OCI-LY1 (cell line): ENCODE results near the gene S100A8.

Experiments used
- CTCF ChIP-seq: fragments of 200-600 bp; sonication (generic), shearing (Covaris generic); IDR thresholded peaks from 2 replicates; pipeline ENCODE4 v1.5.1; 2017; ENCODE audit warnings: mild to moderate bottlenecking, antibody characterized with exemption, low read length, moderate library complexity, mixed read lengths
- EZH2 ChIP-seq: fragments of 200-600 bp; sonication (generic), shearing (Covaris generic); IDR thresholded peaks from 2 replicates; pipeline ENCODE4 v1.8.0; 2017; ENCODE audit warnings: borderline replicate concordance, mixed run types, mild to moderate bottlenecking, antibody characterized with exemption, low read length, moderate library complexity, mixed read lengths

DNA sequence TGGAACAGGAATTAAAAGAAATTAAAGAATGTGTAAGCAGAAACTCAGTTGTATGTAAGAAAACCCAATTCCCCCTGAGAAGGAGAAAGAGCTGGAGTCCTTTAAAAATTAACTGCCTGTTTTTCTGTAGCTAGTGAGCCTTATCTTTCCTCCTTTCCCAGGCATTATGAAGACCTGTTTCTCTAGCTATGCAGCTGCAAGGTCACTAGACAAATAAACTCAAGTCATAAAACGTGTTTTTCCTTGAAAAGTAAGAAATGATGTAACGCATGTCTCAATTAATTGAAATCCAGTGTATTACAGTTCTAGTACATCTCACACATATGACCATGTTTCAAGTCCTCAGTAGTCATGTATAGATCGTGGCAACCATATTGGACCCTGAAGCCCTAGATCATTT is 20.7 kb downstream of the S100A8 start:
- TF ChIP-seq CTCF (no peak), EZH2 (no peak)
